GM23338 (cell line): Measurements from ENCODE around the gene EHMT2. TPM values are rescaled to one million over a fixed set of nuclear protein-coding genes. Genes with fewer than 3 reads are reported as not detected.
"Not testable (repeated sequence)": the region's sequence is repeated elsewhere in the genome, so short reads cannot be mapped to it uniquely, and the experiment has no call there.

ENCODE experiments used
- ATAC-seq: fragments of 200-7000 bp; cut with Tn5 transposase; 3 replicates; pipeline ENCODE4 v1.9.1; 2020
- DNase-seq: peaks from one replicate; pipeline ENCODE4 v3.0.0-alpha.2; 2015; ENCODE audit warnings: low spot score
- H2AFZ ChIP-seq: fragments of 200-600 bp; sonication (generic); 2 replicates; pipeline ENCODE4 v1.8.0; 2016; ENCODE audit warnings: antibody characterized with exemption, mild to moderate bottlenecking, moderate library complexity
- H3F3A ChIP-seq: fragments of 200-600 bp; sonication (generic); replicated peaks from 2 replicates; pipeline ENCODE4 v1.8.0; 2017; ENCODE audit warnings: antibody characterized with exemption, mixed run types, low read depth
- H3K27ac ChIP-seq: fragments of 200-600 bp; sonication (generic); 2 replicates; pipeline ENCODE4 v1.6.1; 2016; ENCODE audit warnings: low read depth
- H3K27me3 ChIP-seq: fragments of 200-600 bp; sonication (generic); 2 replicates; pipeline ENCODE4 v1.8.0; 2016; ENCODE audit warnings: mild to moderate bottlenecking, mixed run types, moderate library complexity; ENCODE audit not compliant: insufficient read depth
- H3K36me3 ChIP-seq: fragments of 200-600 bp; sonication (generic); 2 replicates; pipeline ENCODE4 v1.8.0; 2016; ENCODE audit warnings: mild to moderate bottlenecking; ENCODE audit not compliant: insufficient read depth
- H3K4me1 ChIP-seq: fragments of 200-600 bp; sonication (generic); 2 replicates; pipeline ENCODE4 v1.8.0; 2016; ENCODE audit warnings: mild to moderate bottlenecking, moderate library complexity; ENCODE audit not compliant: insufficient read depth
- H3K4me2 ChIP-seq: fragments of 200-600 bp; sonication (generic); 2 replicates; pipeline ENCODE4 v1.7.1; 2017; ENCODE audit warnings: mixed run types
- H3K4me3 ChIP-seq: fragments of 200-600 bp; sonication (generic); 2 replicates; pipeline ENCODE4 v1.6.1; 2016; ENCODE audit warnings: mixed run types
- H3K79me2 ChIP-seq: fragments of 200-600 bp; sonication (generic); replicated peaks from 2 replicates; pipeline ENCODE4 v1.8.0; 2017; ENCODE audit warnings: mild to moderate bottlenecking; ENCODE audit not compliant: insufficient read depth
- H3K9me2 ChIP-seq: fragments of 200-600 bp; sonication (generic); 2 replicates; pipeline ENCODE4 v1.8.0; 2017; ENCODE audit not compliant: insufficient read depth
- H4K20me1 ChIP-seq: fragments of 200-600 bp; sonication (generic); replicated peaks from 2 replicates; pipeline ENCODE4 v1.8.0; 2017; ENCODE audit warnings: mild to moderate bottlenecking; ENCODE audit not compliant: insufficient read depth
- H3K27ac Mint-ChIP-seq: 2 replicates; pipeline ENCODE4 v1.8.0; 2020; ENCODE audit warnings: inconsistent platforms, mild to moderate bottlenecking, moderate library complexity, mixed read lengths
- H3K27me3 Mint-ChIP-seq: 3 replicates; pipeline ENCODE4 v1.8.0; 2022; ENCODE audit warnings: low read depth, mild to moderate bottlenecking, moderate library complexity, mixed read lengths, inconsistent platforms; ENCODE audit not compliant: insufficient read depth, poor library complexity
- H3K36me3 Mint-ChIP-seq: 3 replicates; pipeline ENCODE4 v1.8.0; 2021; ENCODE audit warnings: low read depth, mild to moderate bottlenecking, inconsistent platforms, moderate library complexity, mixed read lengths
- H3K4me1 Mint-ChIP-seq: 3 replicates; pipeline ENCODE4 v1.8.0; 2020; ENCODE audit warnings: mild to moderate bottlenecking, inconsistent platforms, mixed read lengths
- H3K4me3 Mint-ChIP-seq: 3 replicates; pipeline ENCODE4 v1.8.0; 2021; ENCODE audit warnings: moderate library complexity, mild to moderate bottlenecking, inconsistent platforms, mixed read lengths
- H3K9me3 Mint-ChIP-seq: 3 replicates; pipeline ENCODE4 v1.8.0; 2020; ENCODE audit warnings: moderate library complexity, mild to moderate bottlenecking, inconsistent platforms, mixed read lengths
- CREB1 ChIP-seq: fragments of 250-450 bp; sonication (Bioruptor Pico); IDR thresholded peaks from 2 replicates; pipeline ENCODE4 v1.5.0; 2020; ENCODE audit warnings: low read depth, mild to moderate bottlenecking, moderate library complexity
- CTCF ChIP-seq, 2 experiments: fragments of 200-600 bp in 1 of 2; sonication (generic) in 1 of 2; conservative IDR thresholded peaks; 2 replicates each; pipeline versions ENCODE4 v1.5.1 to v1.6.1; 2016 to 2017; ENCODE audit warnings: antibody characterized with exemption in 2 of 2, low read depth in 2 of 2, mild to moderate bottlenecking in 2 of 2, moderate library complexity in 1 of 2
- JUNB ChIP-seq: IDR thresholded peaks from one replicate; pipeline ENCODE4 v1.6.1; 2016; ENCODE audit warnings: antibody characterized with exemption; ENCODE audit not compliant: unreplicated experiment
- NANOG ChIP-seq: IDR thresholded peaks from 2 replicates; pipeline ENCODE4 v1.6.1; 2016; ENCODE audit warnings: antibody characterized with exemption, borderline replicate concordance
- POLR2AphosphoS5 ChIP-seq: IDR thresholded peaks from 2 replicates; pipeline ENCODE4 v1.6.1; 2016; ENCODE audit warnings: antibody characterized with exemption, low read depth
- REST ChIP-seq: IDR thresholded peaks from one replicate; pipeline ENCODE4 v1.6.1; 2018; ENCODE audit warnings: antibody characterized with exemption; ENCODE audit not compliant: unreplicated experiment
- STAT1 ChIP-seq: IDR thresholded peaks from one replicate; pipeline ENCODE4 v1.6.1; 2016; ENCODE audit warnings: antibody characterized with exemption; ENCODE audit not compliant: unreplicated experiment
- ZNF331 ChIP-seq: fragments of 250-450 bp; sonication (Bioruptor Pico); IDR thresholded peaks from 2 replicates; pipeline ENCODE4 v1.5.0; 2020; ENCODE audit warnings: low read depth, mild to moderate bottlenecking, moderate library complexity
- polyA plus RNA-seq: library from polyadenylated mRNA; unstranded; fragments of >200 nt; fragmentation: Nextera tagmentation; extraction: Ambion mirVana; gene quantifications from 2 replicates; pipeline ENCODE4 v1.2.1, GENCODE V29; 2016
- total RNA-seq: library from RNA; depleted of rRNA; stranded (reverse); fragments of >200 nt; shearing (Covaris generic); gene quantifications from 2 replicates; pipeline ENCODE4 v1.2.3, GENCODE V29; 2014

The EHMT2 gene
- total and polyA plus RNA-seq, 2 experiments from 2014 or later: 113 to 193 TPM

- TF ChIP-seq REST (no peak), STAT1 (no peak), JUNB (no peak)
These were observed 14.5 kb upstream of the EHMT2 start (continued) for GRCh38 chr6:31911826-31912585.

GRCh38 chr6:31909298-31909697 is 11.8 kb upstream of the EHMT2 start:
- H3K4me1 Mint-ChIP-seq, H3K4me3 ChIP-seq, H3K9me2 ChIP-seq, H3F3A ChIP-seq, H3K27ac Mint-ChIP-seq, H3K4me2 ChIP-seq, DNase-seq, H3K36me3 ChIP-seq, ATAC-seq, H3K9me3 Mint-ChIP-seq, H3K27me3 ChIP-seq, H4K20me1 ChIP-seq, H3K4me3 Mint-ChIP-seq, H3K36me3 Mint-ChIP-seq, H2AFZ ChIP-seq, H3K27ac ChIP-seq, H3K79me2 ChIP-seq, H3K27me3 Mint-ChIP-seq: not testable (repeated sequence)
- peaks cover 12% of the 10 kb centered on the region for H3K4me1 ChIP-seq

- no peak for ATAC-seq
- Histone ChIP-seq H3K79me2 (no peaks in the 10 kb centered on the region), H3K4me2 (no peak overlapping the region), H3K36me3 (no peaks in the 10 kb centered on the region), H3K4me1 (peaks cover 12% of the 10 kb centered on the region), H3K4me3 (no peak overlapping the region), H3K9me2 (no peaks in the 10 kb centered on the region), H4K20me1 (no peaks in the 10 kb centered on the region), H3K27me3 (no peaks in the 10 kb centered on the region), H3F3A (no peaks in the 10 kb centered on the region; the same call in 1 of the 2 replicates), H3K27ac (no peak overlapping the region), H2AFZ (no peak overlapping the region)
- Mint-ChIP-seq H3K9me3 (no peaks in the 10 kb centered on the region), H3K4me1 (peaks cover 9% of the 10 kb centered on the region; the same call in 2 of the 3 replicates), H3K27me3 (peaks cover 5% of the 10 kb centered on the region), H3K27ac (no peak overlapping the region), H3K36me3 (no peaks in the 10 kb centered on the region), H3K4me3 (no peak overlapping the region)
- DNase-seq: no peak
- TF ChIP-seq POLR2AphosphoS5: no peak
- no peak for TF ChIP-seq ZNF331 (CRISPR knock-in tag)
- no peak for TF ChIP-seq CTCF (conservative IDR thresholded peaks at IDR 0.05; ENCODE audit: low read depth in 2 of 2)
- TF ChIP-seq NANOG: no peak
- TF ChIP-seq CREB1: no peak
- no peak for TF ChIP-seq STAT1
These were observed 11.3 kb upstream of the EHMT2 start for GRCh38 chr6:31908791-31909190.
